Fibroblast of mammary gland (primary cell): Measurements from ENCODE around the gene TMPRSS11A.

ENCODE experiments used
- DNase-seq: peaks from one replicate; pipeline ENCODE4 v3.0.0-alpha.2; 2010; ENCODE audit warnings: low read depth
- H3K4me3 ChIP-seq: 2 replicates; pipeline ENCODE4 v1.5.1; 2011; ENCODE audit warnings: low read depth, mild to moderate bottlenecking, low read length, moderate library complexity; ENCODE audit not compliant: control insufficient read depth
- CTCF ChIP-seq: conservative IDR thresholded peaks from 2 replicates; pipeline ENCODE4 v1.5.1; 2011; ENCODE audit warnings: low read depth, low read length, inconsistent platforms; ENCODE audit not compliant: control insufficient read depth, insufficient read depth

TMPRSS11A gene

DNA sequence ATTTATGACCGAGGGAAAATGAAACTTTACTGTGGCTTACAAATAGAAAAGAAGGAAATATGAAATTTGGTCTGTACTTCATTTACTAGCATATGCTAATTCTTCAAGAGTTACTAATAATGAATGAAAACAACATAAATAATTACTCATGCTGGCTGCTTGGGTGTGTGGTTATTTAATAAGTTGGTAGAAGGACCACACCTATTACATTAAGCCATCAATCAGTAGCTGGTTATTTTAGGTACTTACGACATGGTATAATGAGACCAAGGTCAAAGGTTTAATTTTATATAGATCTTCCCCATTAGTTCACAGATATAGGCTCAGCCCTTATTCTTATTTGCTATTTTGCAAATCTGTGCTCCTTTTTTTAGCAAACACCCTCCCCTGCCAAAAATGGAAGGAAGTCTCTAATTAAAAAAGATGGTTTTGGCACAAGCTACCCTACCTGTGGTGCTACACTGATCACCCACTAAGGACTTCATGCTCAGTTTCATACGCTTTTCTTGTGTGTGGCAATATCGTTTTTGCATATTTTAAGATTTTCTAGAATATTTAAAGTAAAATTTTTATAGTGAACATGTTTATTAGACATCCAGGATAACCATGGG is 93.6 kb downstream of the TMPRSS11A start:
- DNase-seq: no peak
- H3K4me3 ChIP-seq: no peak overlapping the region
- no peak for TF ChIP-seq CTCF

GRCh38 chr4:67861513-67861912 is 101.8 kb downstream of the TMPRSS11A start:
- H3K4me3 ChIP-seq: no peak overlapping the region
- TF ChIP-seq CTCF: no peak
- peak; percentile 65 for DNase-seq
